Fibroblast of pulmonary artery (primary cell): ENCODE results near the gene RBFOX2.
A peak's percentile ranks its signal among the peaks of the same experiment; 100 is the strongest.

ENCODE experiments used
- DNase-seq: peaks from one replicate; pipeline ENCODE4 v3.0.0-alpha.2; 2010; ENCODE audit warnings: low read depth
- H3K4me3 ChIP-seq: replicated peaks from 2 replicates; pipeline ENCODE4 v1.5.1; 2011; ENCODE audit warnings: low read depth, mild to moderate bottlenecking, control low read depth, low read length, moderate library complexity
- CTCF ChIP-seq: IDR thresholded peaks from 2 replicates; pipeline ENCODE4 v1.5.1; 2011; ENCODE audit warnings: mild to moderate bottlenecking, control low read depth, low read length, inconsistent platforms; ENCODE audit errors: missing control alignments

The RBFOX2 gene

GRCh38 chr22:35727436-35727835 lies 301.2 kb downstream of the RBFOX2 start:
- no peak overlapping the region for H3K4me3 ChIP-seq
- TF ChIP-seq CTCF, result peak; percentile 6
- peak; percentile 81 for DNase-seq

- no peak for DNase-seq
- TF ChIP-seq CTCF, result no peak
Observed at GRCh38 chr22:35726933-35727332, 301.7 kb downstream of the RBFOX2 start.

GRCh38 chr22:35726398-35726797 lies 302.2 kb downstream of the RBFOX2 start:
- TF ChIP-seq CTCF, result no peak
- DNase-seq, result no peak
- H3K4me3 ChIP-seq, result no peak overlapping the region

More at GRCh38 chr22:35726933-35727332, 301.7 kb downstream of the RBFOX2 start:
- H3K4me3 ChIP-seq, result no peak overlapping the region

GRCh38 chr22:35725521-35725920 lies 303.1 kb downstream of the RBFOX2 start:
- H3K4me3 ChIP-seq, result no peak overlapping the region
- TF ChIP-seq CTCF, result no peak
- no peak for DNase-seq

- no peak overlapping the region for H3K4me3 ChIP-seq
- TF ChIP-seq CTCF, result no peak
Observed at GRCh38 chr22:35721960-35722359, 306.7 kb downstream of the RBFOX2 start.

GRCh38 chr22:35719212-35719875 lies 309.3 kb downstream of the RBFOX2 start:
- H3K4me3 ChIP-seq, result no peak overlapping the region
- no peak for TF ChIP-seq CTCF
- DNase-seq, result no peak

More at GRCh38 chr22:35721960-35722359, 306.7 kb downstream of the RBFOX2 start:
- no peak for DNase-seq

GRCh38 chr22:35717572-35717971 lies 311.1 kb downstream of the RBFOX2 start, which contains the start of gene APOL5:
Gene APOL5, plus strand, starts transcription at chr22:35717872. Its CDS starts 0 bp downstream, at chr22:35717872.
- DNase-seq, result no peak
- TF ChIP-seq CTCF, result no peak
- H3K4me3 ChIP-seq, result no peak within 1 kb of the TSS
